GM13976 (cell line): ENCODE data around the gene SERPINA4.

Experiments
- DNase-seq: peaks from one replicate; pipeline ENCODE4 v3.0.0; 2012; ENCODE audit warnings: low spot score
- CTCF ChIP-seq: IDR thresholded peaks from 2 replicates; pipeline ENCODE4 v1.5.1; 2012; ENCODE audit warnings: borderline replicate concordance, mild to moderate bottlenecking; ENCODE audit not compliant: insufficient read depth; ENCODE audit errors: extremely low read depth, missing control alignments, control extremely low read depth
- in situ Hi-C: fragments of 300-500 bp; cut with MboI; formaldehyde crosslinking; loops from one replicate; pipeline ENCODE4 v1.12.0; 2022; ENCODE audit warnings: low sequenced_read_pairs, mixed read lengths, inconsistent platforms; ENCODE audit not compliant: unreplicated experiment

Gene SERPINA4

GRCh38 chr14:94594441-94594840 is 33.2 kb downstream of the SERPINA4 start:
- no peak for DNase-seq
- TF ChIP-seq CTCF: no peak
- in situ Hi-C loops: no loop called here

- in situ Hi-C loops: no loop called here
- DNase-seq: no peak
- no peak for TF ChIP-seq CTCF
Measured at GRCh38 chr14:94595912-94596311, 34.7 kb downstream of the SERPINA4 start.

- TF ChIP-seq CTCF: no peak
- no peak for DNase-seq
- in situ Hi-C loops: no loop called here
Measured at GRCh38 chr14:94596361-94596760, 35.1 kb downstream of the SERPINA4 start.

GRCh38 chr14:94597788-94598187 is 36.5 kb downstream of the SERPINA4 start:
- TF ChIP-seq CTCF: no peak
- no peak for DNase-seq
- in situ Hi-C loops: no loop called here

GRCh38 chr14:94598506-94598815 is 37.2 kb downstream of the SERPINA4 start:
- TF ChIP-seq CTCF: no peak
- in situ Hi-C loops: no loop called here
- DNase-seq: no peak

- DNase-seq: no peak
- in situ Hi-C loops: no loop called here
- TF ChIP-seq CTCF: no peak
Measured at GRCh38 chr14:94598816-94599655, 37.8 kb downstream of the SERPINA4 start.

GRCh38 chr14:94599656-94600004 is 38.4 kb downstream of the SERPINA4 start:
- no peak for TF ChIP-seq CTCF
- in situ Hi-C loops: no loop called here
- DNase-seq: no peak
